Measurements from ENCODE around the gene SLC24A3. TPM values are rescaled to one million over a fixed set of nuclear protein-coding genes. Genes with fewer than 3 reads are reported as not detected.

The SLC24A3 gene
- total RNA-seq, 1 experiment from 2014 or later = 46.0 TPM

GRCh38 chr20:19302714-19303113, 90.3 kb downstream of the SLC24A3 start:
- H3K27me3 ChIP-seq (replicated peaks; ENCODE audit: insufficient read depth, low read depth, low read length, poor library complexity) = no peaks in the 10 kb centered on the region
- POLR2A ChIA-PET (ENCODE audit: low non-redundant PET) = no interaction called here
- H3K9me3 ChIP-seq (ENCODE audit: low read depth, low read length, poor library complexity, severe bottlenecking) = peaks cover 8% of the 10 kb centered on the region
- DNase-seq (ENCODE audit: low spot score) = no peak
- H3K27ac ChIP-seq (ENCODE audit: low read depth, low read length, poor library complexity, severe bottlenecking) = peak overlapping the region; percentile 90
- H3K36me3 ChIP-seq (ENCODE audit: insufficient read depth, low read length, poor library complexity, severe bottlenecking) = peaks cover 14% of the 10 kb centered on the region
- CTCF ChIA-PET = no interaction called here
- TF ChIP-seq, protein P1, sequence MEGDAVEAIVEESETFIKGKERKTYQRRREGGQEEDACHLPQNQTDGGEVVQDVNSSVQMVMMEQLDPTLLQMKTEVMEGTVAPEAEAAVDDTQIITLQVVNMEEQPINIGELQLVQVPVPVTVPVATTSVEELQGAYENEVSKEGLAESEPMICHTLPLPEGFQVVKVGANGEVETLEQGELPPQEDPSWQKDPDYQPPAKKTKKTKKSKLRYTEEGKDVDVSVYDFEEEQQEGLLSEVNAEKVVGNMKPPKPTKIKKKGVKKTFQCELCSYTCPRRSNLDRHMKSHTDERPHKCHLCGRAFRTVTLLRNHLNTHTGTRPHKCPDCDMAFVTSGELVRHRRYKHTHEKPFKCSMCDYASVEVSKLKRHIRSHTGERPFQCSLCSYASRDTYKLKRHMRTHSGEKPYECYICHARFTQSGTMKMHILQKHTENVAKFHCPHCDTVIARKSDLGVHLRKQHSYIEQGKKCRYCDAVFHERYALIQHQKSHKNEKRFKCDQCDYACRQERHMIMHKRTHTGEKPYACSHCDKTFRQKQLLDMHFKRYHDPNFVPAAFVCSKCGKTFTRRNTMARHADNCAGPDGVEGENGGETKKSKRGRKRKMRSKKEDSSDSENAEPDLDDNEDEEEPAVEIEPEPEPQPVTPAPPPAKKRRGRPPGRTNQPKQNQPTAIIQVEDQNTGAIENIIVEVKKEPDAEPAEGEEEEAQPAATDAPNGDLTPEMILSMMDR (conservative IDR thresholded peaks at IDR 0.05; ENCODE audit: low read depth, low read length) = no peak
- no peak for TF ChIP-seq EZH2 (IDR thresholded peaks at IDR 0.05; ENCODE audit: borderline replicate concordance, low read depth, low read length, poor library complexity, severe bottlenecking)
- no peak overlapping the region for H3K4me3 ChIP-seq (ENCODE audit: low read depth, low read length, poor library complexity, severe bottlenecking)
- intact Hi-C loops (cut with micrococcal nuclease; ENCODE audit: unreplicated experiment) = loop anchor here (5.0 kb wide), 1 partner anchor 80 kb away; no protein-coding TSS in a partner anchor
- peaks cover 45% of the 10 kb centered on the region for H3K4me1 ChIP-seq (ENCODE audit: insufficient read depth, low read length, poor library complexity, severe bottlenecking)
- no TSS peak for BruUV-seq (replicated peaks)

DNA sequence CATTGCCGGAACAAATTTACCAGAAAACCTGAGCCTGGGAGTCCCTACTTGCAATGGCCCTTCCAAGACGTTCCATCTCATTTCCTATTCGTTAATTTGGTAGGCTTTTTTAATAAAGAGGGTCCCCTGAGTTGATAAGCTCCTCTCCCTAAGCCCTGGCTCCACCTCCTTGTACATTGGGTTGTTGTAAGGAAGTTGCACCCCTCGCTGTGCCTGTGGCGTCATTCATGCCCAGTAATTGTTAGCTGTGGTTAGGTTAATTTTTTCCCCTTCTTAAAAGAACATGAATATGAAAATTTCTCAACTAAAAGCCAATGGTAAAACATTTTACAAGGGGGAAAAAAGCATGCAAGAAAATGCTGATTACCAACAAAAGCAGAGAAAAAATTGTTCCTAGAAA, 91.9 kb downstream of the SLC24A3 start:
- peak; percentile 92 for DNase-seq (ENCODE audit: low spot score)
- no peak for TF ChIP-seq EZH2 (IDR thresholded peaks at IDR 0.05; ENCODE audit: borderline replicate concordance, low read depth, low read length, poor library complexity, severe bottlenecking)
- TF ChIP-seq, protein P1 (conservative IDR thresholded peaks at IDR 0.05; ENCODE audit: low read depth, low read length) = no peak
- intact Hi-C loops (cut with micrococcal nuclease; ENCODE audit: unreplicated experiment) = loop anchor here (5.0 kb wide), 1 partner anchor 82 kb away; no protein-coding TSS in a partner anchor

GRCh38 chr20:19304886-19305415, 92.5 kb downstream of the SLC24A3 start:
- BruUV-seq (replicated peaks) = no TSS peak
- peak overlapping the region; percentile 90 for H3K27ac ChIP-seq (ENCODE audit: low read depth, low read length, poor library complexity, severe bottlenecking)
- no peak for TF ChIP-seq EZH2 (IDR thresholded peaks at IDR 0.05; ENCODE audit: borderline replicate concordance, low read depth, low read length, poor library complexity, severe bottlenecking)
- intact Hi-C loops (cut with micrococcal nuclease; ENCODE audit: unreplicated experiment) = loop anchor here (5.0 kb wide), 1 partner anchor 83 kb away; no protein-coding TSS in a partner anchor
- peaks cover 55% of the 10 kb centered on the region for H3K4me1 ChIP-seq (ENCODE audit: insufficient read depth, low read length, poor library complexity, severe bottlenecking)
- ChIA-PET POLR2A (ENCODE audit: low non-redundant PET) (no interaction called here), CTCF (no interaction called here)
- no peaks in the 10 kb centered on the region for H3K27me3 ChIP-seq (replicated peaks; ENCODE audit: insufficient read depth, low read depth, low read length, poor library complexity)
- H3K36me3 ChIP-seq (ENCODE audit: insufficient read depth, low read length, poor library complexity, severe bottlenecking) = peaks cover 7% of the 10 kb centered on the region
- peak; percentile 87 for DNase-seq (ENCODE audit: low spot score)
- H3K9me3 ChIP-seq (ENCODE audit: low read depth, low read length, poor library complexity, severe bottlenecking) = peaks cover 5% of the 10 kb centered on the region
- no peak overlapping the region for H3K4me3 ChIP-seq (ENCODE audit: low read depth, low read length, poor library complexity, severe bottlenecking)

More for the DNA sequence above, 91.9 kb downstream of the SLC24A3 start:
- POLR2A ChIA-PET (ENCODE audit: low non-redundant PET) = no interaction called here
- Histone ChIP-seq H3K4me3 (ENCODE audit: low read depth, low read length, poor library complexity, severe bottlenecking) (no peak overlapping the region), H3K36me3 (ENCODE audit: insufficient read depth, low read length, poor library complexity, severe bottlenecking) (peaks cover 12% of the 10 kb centered on the region), H3K9me3 (ENCODE audit: low read depth, low read length, poor library complexity, severe bottlenecking) (peaks cover 8% of the 10 kb centered on the region), H3K27ac (ENCODE audit: low read depth, low read length, poor library complexity, severe bottlenecking) (peak overlapping the region; percentile 90), H3K4me1 (ENCODE audit: insufficient read depth, low read length, poor library complexity, severe bottlenecking) (peaks cover 55% of the 10 kb centered on the region), H3K27me3 (replicated peaks; ENCODE audit: insufficient read depth, low read depth, low read length, poor library complexity) (no peaks in the 10 kb centered on the region)
- BruUV-seq (replicated peaks) = no TSS peak
- CTCF ChIA-PET = no interaction called here

DNA sequence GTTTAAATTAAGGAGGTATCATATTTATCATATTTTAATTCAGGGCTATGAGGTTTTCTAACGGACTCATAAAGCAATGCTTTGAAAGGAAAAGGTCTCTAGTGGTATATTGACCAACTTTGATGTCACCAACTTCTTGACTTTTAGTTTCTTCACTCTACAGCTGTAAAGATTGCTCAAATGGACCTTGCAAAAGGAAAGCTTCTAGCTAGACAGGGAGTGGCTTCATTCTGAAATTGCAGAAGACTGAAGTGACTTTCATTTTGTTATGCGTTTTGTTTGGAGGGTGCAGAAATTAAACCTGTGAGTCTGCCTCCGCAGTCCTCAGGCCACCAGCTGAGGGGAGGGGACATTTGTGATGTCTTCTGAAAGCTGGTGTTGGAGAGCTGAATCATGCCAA, 95.7 kb downstream of the SLC24A3 start:
- POLR2A ChIA-PET (ENCODE audit: low non-redundant PET) = no interaction called here

More for the DNA sequence above, 95.7 kb downstream of the SLC24A3 start:
- no peaks in the 10 kb centered on the region for H3K9me3 ChIP-seq (ENCODE audit: low read depth, low read length, poor library complexity, severe bottlenecking)
- DNase-seq (ENCODE audit: low spot score) = no peak
- intact Hi-C loops (cut with micrococcal nuclease; ENCODE audit: unreplicated experiment) = no loop called here
- TF ChIP-seq, protein P1 (conservative IDR thresholded peaks at IDR 0.05; ENCODE audit: low read depth, low read length) = no peak
- TF ChIP-seq EZH2 (IDR thresholded peaks at IDR 0.05; ENCODE audit: borderline replicate concordance, low read depth, low read length, poor library complexity, severe bottlenecking) = no peak
- no TSS peak for BruUV-seq (replicated peaks)
- no peaks in the 10 kb centered on the region for H3K27me3 ChIP-seq (replicated peaks; ENCODE audit: insufficient read depth, low read depth, low read length, poor library complexity)
- H3K36me3 ChIP-seq (ENCODE audit: insufficient read depth, low read length, poor library complexity, severe bottlenecking) = peaks cover 6% of the 10 kb centered on the region
- peak overlapping the region; percentile 18 for H3K27ac ChIP-seq (ENCODE audit: low read depth, low read length, poor library complexity, severe bottlenecking)
- peaks cover 55% of the 10 kb centered on the region for H3K4me1 ChIP-seq (ENCODE audit: insufficient read depth, low read length, poor library complexity, severe bottlenecking)
- no peak overlapping the region for H3K4me3 ChIP-seq (ENCODE audit: low read depth, low read length, poor library complexity, severe bottlenecking)
- CTCF ChIA-PET = no interaction called here
